Endometrial microvascular endothelial cells (primary cell): ENCODE results near the gene MSL2. TPM values are rescaled to one million over a fixed set of nuclear protein-coding genes. Genes with fewer than 3 reads are reported as not detected.
"Not testable (repeated sequence)": the region's sequence is repeated elsewhere in the genome, so short reads cannot be mapped to it uniquely, and the experiment has no call there.

Experiments
- in situ Hi-C: cut with HindIII; loops from 2 replicates; pipeline ENCODE4 v1.10.0; 2017; ENCODE audit warnings: low sequenced_read_pairs, low pct_unique_long_range_greater_than_20kb; ENCODE audit errors: inconsistent ontology term
- total RNA-seq: library from RNA; depleted of rRNA; stranded (reverse); fragments of >200 nt; gene quantifications from one replicate; pipeline ENCODE4 v1.2.3, GENCODE V29; 2015; ENCODE audit errors: inconsistent ontology term

MSL2 gene
- total RNA-seq, 1 donor from 2014 or later, result 26.5 TPM

GRCh38 chr3:136193278-136194054 lies 2.7 kb downstream of the MSL2 start:
- in situ Hi-C loops, result no loop called here

GRCh38 chr3:136192831-136193230 lies 3.3 kb downstream of the MSL2 start:
- in situ Hi-C loops, result no loop called here

- in situ Hi-C loops, result not testable (repeated sequence)
Measured at GRCh38 chr3:136192195-136192594, 3.9 kb downstream of the MSL2 start.

- in situ Hi-C loops, result no loop called here
Measured at GRCh38 chr3:136189859-136190617, 6.1 kb downstream of the MSL2 start.

GRCh38 chr3:136189043-136189442 lies 7.1 kb downstream of the MSL2 start:
- in situ Hi-C loops, result no loop called here

GRCh38 chr3:136187868-136188267 lies 8.3 kb downstream of the MSL2 start:
- in situ Hi-C loops, result no loop called here

GRCh38 chr3:136186846-136187245 lies 9.3 kb downstream of the MSL2 start:
- in situ Hi-C loops, result no loop called here

- in situ Hi-C loops, result no loop called here
Measured at GRCh38 chr3:136186344-136186743, 9.8 kb downstream of the MSL2 start.

GRCh38 chr3:136184703-136185102 lies 11.4 kb downstream of the MSL2 start:
- in situ Hi-C loops, result no loop called here

GRCh38 chr3:136181741-136182140 lies 14.4 kb downstream of the MSL2 start:
- in situ Hi-C loops, result no loop called here

GRCh38 chr3:136177876-136178275 lies 18.3 kb downstream of the MSL2 start:
- in situ Hi-C loops, result no loop called here

GRCh38 chr3:136173939-136174490 lies 22.1 kb downstream of the MSL2 start:
- in situ Hi-C loops, result no loop called here

- in situ Hi-C loops, result no loop called here
Measured at GRCh38 chr3:136171097-136171542, 25.0 kb downstream of the MSL2 start.

GRCh38 chr3:136168236-136168635 lies 27.9 kb downstream of the MSL2 start:
- in situ Hi-C loops, result not testable (repeated sequence)

GRCh38 chr3:136166507-136166906 lies 29.6 kb downstream of the MSL2 start:
- in situ Hi-C loops, result no loop called here

GRCh38 chr3:136163607-136164006 lies 32.5 kb downstream of the MSL2 start:
- in situ Hi-C loops, result not testable (repeated sequence)

- in situ Hi-C loops, result no loop called here
Measured at GRCh38 chr3:136162322-136162721, 33.8 kb downstream of the MSL2 start.

- in situ Hi-C loops, result no loop called here
Measured at GRCh38 chr3:136161516-136161915, 34.6 kb downstream of the MSL2 start.

GRCh38 chr3:136152963-136153362 lies 43.2 kb downstream of the MSL2 start:
- in situ Hi-C loops, result no loop called here
